ENCODE measurements around the gene ZNF768.

GRCh38 chr16:30557707-30557956 lies 31.3 kb upstream of the ZNF768 start:
- TF ChIP-seq, protein P1, sequence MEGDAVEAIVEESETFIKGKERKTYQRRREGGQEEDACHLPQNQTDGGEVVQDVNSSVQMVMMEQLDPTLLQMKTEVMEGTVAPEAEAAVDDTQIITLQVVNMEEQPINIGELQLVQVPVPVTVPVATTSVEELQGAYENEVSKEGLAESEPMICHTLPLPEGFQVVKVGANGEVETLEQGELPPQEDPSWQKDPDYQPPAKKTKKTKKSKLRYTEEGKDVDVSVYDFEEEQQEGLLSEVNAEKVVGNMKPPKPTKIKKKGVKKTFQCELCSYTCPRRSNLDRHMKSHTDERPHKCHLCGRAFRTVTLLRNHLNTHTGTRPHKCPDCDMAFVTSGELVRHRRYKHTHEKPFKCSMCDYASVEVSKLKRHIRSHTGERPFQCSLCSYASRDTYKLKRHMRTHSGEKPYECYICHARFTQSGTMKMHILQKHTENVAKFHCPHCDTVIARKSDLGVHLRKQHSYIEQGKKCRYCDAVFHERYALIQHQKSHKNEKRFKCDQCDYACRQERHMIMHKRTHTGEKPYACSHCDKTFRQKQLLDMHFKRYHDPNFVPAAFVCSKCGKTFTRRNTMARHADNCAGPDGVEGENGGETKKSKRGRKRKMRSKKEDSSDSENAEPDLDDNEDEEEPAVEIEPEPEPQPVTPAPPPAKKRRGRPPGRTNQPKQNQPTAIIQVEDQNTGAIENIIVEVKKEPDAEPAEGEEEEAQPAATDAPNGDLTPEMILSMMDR (conservative IDR thresholded peaks at IDR 0.05 in 1 of 2, IDR thresholded peaks at IDR 0.05 in 1 of 2; ENCODE audit: low read depth in 1 of 2, low read length in 2 of 2): no peak
- TF ChIP-seq EZH2 (IDR thresholded peaks at IDR 0.05; ENCODE audit: low read length, missing control alignments): no peak
